Type B pancreatic cell (in vitro differentiated cells): Measurements from ENCODE around the gene PLXNA2. TPM values are rescaled to one million over a fixed set of nuclear protein-coding genes. Genes with fewer than 3 reads are reported as not detected.

Experiments
- DNase-seq: peaks from one replicate; pipeline ENCODE4 v3.0.0; 2021; ENCODE audit warnings: mixed read lengths; ENCODE audit not compliant: unreplicated experiment; ENCODE audit errors: extremely low spot score
- H3K27ac Mint-ChIP-seq: 2 replicates; pipeline ENCODE4 v1.8.0; 2021; ENCODE audit warnings: mild to moderate bottlenecking, mixed read lengths
- H3K27me3 Mint-ChIP-seq: 2 replicates; pipeline ENCODE4 v1.8.0; 2021; ENCODE audit warnings: mixed read lengths
- H3K36me3 Mint-ChIP-seq: 2 replicates; pipeline ENCODE4 v1.8.0; 2021; ENCODE audit warnings: mixed read lengths
- H3K4me1 Mint-ChIP-seq: one replicate; pipeline ENCODE4 v1.8.0; 2021; ENCODE audit warnings: mixed read lengths; ENCODE audit not compliant: unreplicated experiment
- H3K4me3 Mint-ChIP-seq: 2 replicates; pipeline ENCODE4 v1.8.0; 2021; ENCODE audit warnings: mild to moderate bottlenecking, mixed read lengths
- H3K9me3 Mint-ChIP-seq: 2 replicates; pipeline ENCODE4 v1.8.0; 2021; ENCODE audit warnings: mixed read lengths
- total RNA-seq: library from RNA; stranded (reverse); gene quantifications from 2 replicates; pipeline ENCODE4 v1.2.1, GENCODE V29; 2021; ENCODE audit warnings: low replicate concordance
- TF ChIP-seq, protein P1 (sequence below): fragments of 200-600 bp; sonication (generic); conservative IDR thresholded peaks from 2 replicates; pipeline ENCODE4 v1.5.0; 2021; ENCODE audit warnings: antibody characterized with exemption, mild to moderate bottlenecking

The PLXNA2 gene
- total RNA-seq, 1 donor from 2014 or later, result 80.1 TPM

DNA sequence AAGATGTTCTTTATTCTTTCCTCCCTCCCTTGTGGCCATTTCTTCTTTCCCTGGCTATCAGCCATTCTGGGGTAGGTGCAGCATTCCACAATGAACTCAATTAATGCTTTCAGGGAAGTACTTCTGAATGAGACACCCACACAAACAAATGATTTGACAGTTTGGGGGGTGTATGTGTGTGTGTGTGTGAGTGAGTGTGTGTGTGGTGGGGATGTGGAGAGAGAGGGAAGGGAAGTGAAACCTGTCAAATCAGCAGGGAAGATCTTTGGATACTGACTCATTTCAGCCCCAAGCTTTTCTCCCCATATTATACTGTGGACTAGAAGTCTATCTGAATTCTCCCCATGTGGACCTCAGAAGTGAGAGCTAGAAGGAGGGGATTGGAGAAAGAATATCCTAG lies 178.3 kb downstream of the PLXNA2 start:
- H3K27ac Mint-ChIP-seq, result no peak overlapping the region
- DNase-seq, result no peak
- peaks cover 33% of the 10 kb centered on the region for H3K4me1 Mint-ChIP-seq
- H3K36me3 Mint-ChIP-seq, result peaks cover 53% of the 10 kb centered on the region
- no peaks in the 10 kb centered on the region for H3K9me3 Mint-ChIP-seq
- no peak overlapping the region for H3K4me3 Mint-ChIP-seq
- peaks cover 3% of the 10 kb centered on the region for H3K27me3 Mint-ChIP-seq
- TF ChIP-seq, protein P1, sequence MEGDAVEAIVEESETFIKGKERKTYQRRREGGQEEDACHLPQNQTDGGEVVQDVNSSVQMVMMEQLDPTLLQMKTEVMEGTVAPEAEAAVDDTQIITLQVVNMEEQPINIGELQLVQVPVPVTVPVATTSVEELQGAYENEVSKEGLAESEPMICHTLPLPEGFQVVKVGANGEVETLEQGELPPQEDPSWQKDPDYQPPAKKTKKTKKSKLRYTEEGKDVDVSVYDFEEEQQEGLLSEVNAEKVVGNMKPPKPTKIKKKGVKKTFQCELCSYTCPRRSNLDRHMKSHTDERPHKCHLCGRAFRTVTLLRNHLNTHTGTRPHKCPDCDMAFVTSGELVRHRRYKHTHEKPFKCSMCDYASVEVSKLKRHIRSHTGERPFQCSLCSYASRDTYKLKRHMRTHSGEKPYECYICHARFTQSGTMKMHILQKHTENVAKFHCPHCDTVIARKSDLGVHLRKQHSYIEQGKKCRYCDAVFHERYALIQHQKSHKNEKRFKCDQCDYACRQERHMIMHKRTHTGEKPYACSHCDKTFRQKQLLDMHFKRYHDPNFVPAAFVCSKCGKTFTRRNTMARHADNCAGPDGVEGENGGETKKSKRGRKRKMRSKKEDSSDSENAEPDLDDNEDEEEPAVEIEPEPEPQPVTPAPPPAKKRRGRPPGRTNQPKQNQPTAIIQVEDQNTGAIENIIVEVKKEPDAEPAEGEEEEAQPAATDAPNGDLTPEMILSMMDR, result no peak

DNA sequence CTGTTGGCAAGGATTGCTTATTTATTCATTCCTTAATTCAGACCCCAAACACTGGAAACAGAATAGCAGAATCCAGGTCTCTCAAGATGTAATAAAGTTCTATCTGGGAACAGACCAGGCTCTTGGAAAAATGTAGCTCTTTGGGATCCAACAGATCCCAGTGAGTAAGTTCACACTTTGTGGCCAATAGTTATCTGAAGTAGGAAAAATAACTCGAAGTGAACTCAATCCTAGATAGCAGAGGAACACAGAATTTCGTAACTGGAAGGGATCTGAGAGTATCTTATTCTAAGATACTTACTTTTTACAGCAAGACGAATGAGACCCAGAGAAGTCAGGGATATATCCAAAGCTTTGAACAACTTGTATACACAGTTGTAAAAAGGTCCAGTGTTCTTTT lies 182.6 kb downstream of the PLXNA2 start:
- peaks cover 35% of the 10 kb centered on the region for H3K36me3 Mint-ChIP-seq
- H3K4me3 Mint-ChIP-seq, result no peak overlapping the region
- H3K27me3 Mint-ChIP-seq, result peaks cover 6% of the 10 kb centered on the region
- no peak overlapping the region for H3K27ac Mint-ChIP-seq
- H3K9me3 Mint-ChIP-seq, result no peaks in the 10 kb centered on the region
- TF ChIP-seq, protein P1, result no peak
- H3K4me1 Mint-ChIP-seq, result peaks cover 41% of the 10 kb centered on the region
- DNase-seq, result no peak

DNA sequence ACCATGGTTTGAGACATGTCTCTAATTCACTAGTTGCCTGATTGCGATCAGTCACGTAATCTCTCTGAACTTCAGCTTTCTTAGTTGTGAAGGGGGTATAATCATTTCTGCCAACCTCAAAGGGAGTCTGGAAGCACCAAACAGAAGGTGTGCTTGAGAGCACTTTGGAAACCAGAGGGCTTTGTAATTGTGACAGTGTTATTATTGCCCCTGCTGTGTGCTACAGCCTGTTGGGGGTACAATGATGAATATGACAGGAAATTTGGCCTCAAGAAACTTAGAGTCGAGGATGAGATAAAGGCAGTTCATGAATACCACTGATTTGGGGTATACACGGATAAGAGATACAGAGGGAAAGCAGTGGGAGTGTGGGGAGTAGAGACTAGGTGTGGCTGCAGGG lies 183.1 kb downstream of the PLXNA2 start:
- H3K4me3 Mint-ChIP-seq, result no peak overlapping the region

DNA sequence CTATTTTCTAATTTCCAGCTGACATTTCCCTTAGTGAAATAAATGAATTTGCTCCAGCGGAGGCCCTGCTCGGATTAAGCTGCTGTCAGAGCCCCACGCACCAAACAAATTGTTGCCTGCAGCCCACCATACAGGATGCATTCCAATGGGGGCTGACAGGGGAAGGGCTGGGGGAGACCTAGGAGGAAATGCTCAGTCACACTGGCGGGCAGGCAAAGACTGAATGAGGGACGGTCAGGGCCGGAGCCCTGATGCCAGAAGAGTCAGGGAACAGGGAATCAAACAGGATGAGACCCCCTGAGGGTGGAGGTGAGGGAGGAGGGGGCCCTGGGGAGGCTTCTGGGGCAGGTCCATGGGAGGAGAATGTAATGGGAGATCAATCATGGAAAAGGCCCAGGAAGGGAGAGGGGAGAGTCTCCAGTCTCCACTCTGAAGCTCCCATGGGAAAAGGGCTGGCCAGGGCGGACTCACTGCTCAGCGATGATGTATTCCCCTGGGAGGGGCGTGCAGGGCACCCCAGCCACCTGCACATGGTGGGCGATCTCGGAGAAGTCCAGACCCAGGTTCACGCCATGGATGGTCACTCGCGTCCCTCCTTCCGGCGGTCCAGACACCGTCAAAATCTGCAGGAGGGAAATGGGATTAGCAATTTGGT lies 183.8 kb downstream of the PLXNA2 start:
- peaks cover 35% of the 10 kb centered on the region for H3K36me3 Mint-ChIP-seq
- no peak for DNase-seq
- H3K4me1 Mint-ChIP-seq, result peaks cover 50% of the 10 kb centered on the region
- H3K9me3 Mint-ChIP-seq, result no peaks in the 10 kb centered on the region
- peaks cover 6% of the 10 kb centered on the region for H3K27me3 Mint-ChIP-seq
- H3K27ac Mint-ChIP-seq, result no peak overlapping the region
- TF ChIP-seq, protein P1, result no peak
- peak overlapping the region; percentile 59 for H3K4me3 Mint-ChIP-seq

More for the DNA sequence above, 183.1 kb downstream of the PLXNA2 start:
- Mint-ChIP-seq H3K4me1 (peaks cover 44% of the 10 kb centered on the region), H3K9me3 (no peaks in the 10 kb centered on the region), H3K27me3 (peaks cover 6% of the 10 kb centered on the region), H3K36me3 (peaks cover 35% of the 10 kb centered on the region), H3K27ac (peak overlapping the region; percentile 34)
- DNase-seq, result no peak
- TF ChIP-seq, protein P1, result no peak

DNA sequence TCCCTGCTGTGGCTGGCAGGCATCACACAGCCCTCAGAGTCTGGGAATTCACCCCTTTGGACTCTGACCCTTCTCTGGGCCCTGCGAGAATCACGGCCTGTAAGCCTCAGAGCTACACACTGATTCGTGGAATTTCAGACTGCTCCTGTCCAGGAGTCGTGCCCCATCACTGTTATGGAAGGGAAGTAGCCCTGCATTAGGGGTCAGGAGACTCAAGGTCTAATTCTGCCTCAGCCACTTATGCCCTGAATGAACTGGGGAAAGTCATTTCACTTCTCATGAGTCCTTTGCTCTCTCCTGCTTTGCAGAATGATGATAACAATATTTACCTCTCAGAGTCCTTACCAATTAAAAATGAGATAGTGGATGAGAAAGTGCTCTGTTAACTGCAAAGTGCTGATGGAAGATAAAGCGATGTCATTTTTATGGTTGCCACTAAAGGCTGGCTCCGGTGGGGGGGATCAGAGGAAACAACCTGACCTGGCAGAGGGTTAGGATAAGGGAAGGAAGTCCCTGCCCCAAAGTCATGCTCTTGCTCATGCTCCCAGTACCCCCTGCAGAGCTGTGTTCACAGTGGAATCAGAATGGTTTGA lies 184.7 kb downstream of the PLXNA2 start:
- Mint-ChIP-seq H3K27ac (peak overlapping the region; percentile 54), H3K27me3 (peaks cover 11% of the 10 kb centered on the region)
- TF ChIP-seq, protein P1, result no peak

More for the DNA sequence above, 184.7 kb downstream of the PLXNA2 start:
- Mint-ChIP-seq H3K9me3 (no peaks in the 10 kb centered on the region), H3K4me1 (peaks cover 59% of the 10 kb centered on the region), H3K4me3 (peak overlapping the region; percentile 36), H3K36me3 (peaks cover 42% of the 10 kb centered on the region)
- DNase-seq, result no peak
